Cardiac muscle cell (in vitro differentiated cells and primary cell): ENCODE results near the gene DST. TPM values are rescaled to one million over a fixed set of nuclear protein-coding genes. Genes with fewer than 3 reads are reported as not detected.

Source experiments
- DNase-seq, 2 donors: peaks; one replicate each; pipeline versions ENCODE4 v3.0.0 to v3.0.0-alpha.2; 2010 to 2017; ENCODE audit warnings: low read depth in 1 of 2, low spot score in 1 of 2
- H3K27ac ChIP-seq: fragments of 200-600 bp; sonication (generic); 2 replicates; pipeline ENCODE4 v1.5.1; 2016
- H3K27me3 ChIP-seq: fragments of 200-600 bp; sonication (generic); 2 replicates; pipeline ENCODE4 v1.6.0; 2016; ENCODE audit warnings: control low read depth
- H3K36me3 ChIP-seq: fragments of 200-600 bp; sonication (generic); 2 replicates; pipeline ENCODE4 v1.5.1; 2016; ENCODE audit warnings: control low read depth
- H3K4me1 ChIP-seq: fragments of 200-600 bp; sonication (generic); 2 replicates; pipeline ENCODE4 v1.8.1; 2017; ENCODE audit warnings: low read depth, mild to moderate bottlenecking, mixed run types
- H3K4me3 ChIP-seq: fragments of 200-600 bp; sonication (generic); 2 replicates; pipeline ENCODE4 v1.5.1; 2016; ENCODE audit warnings: mild to moderate bottlenecking
- H3K9me3 ChIP-seq: fragments of 200-600 bp; sonication (generic); 2 replicates; pipeline ENCODE4 v1.5.1; 2017; ENCODE audit warnings: low read depth, mild to moderate bottlenecking, control low read depth
- polyA plus RNA-seq: library from polyadenylated mRNA; unstranded; fragments of >200 nt; fragmentation: Nextera tagmentation; extraction: Ambion mirVana; gene quantifications from 2 replicates; pipeline ENCODE4 v1.2.1, GENCODE V29; 2016
- total RNA-seq: library from RNA; depleted of rRNA; stranded (reverse); fragments of >200 nt; gene quantifications from 2 replicates; pipeline ENCODE4 v1.2.3, GENCODE V29; 2016
- TF ChIP-seq, protein P1 (sequence below): IDR thresholded peaks from 2 replicates; pipeline ENCODE4 v1.5.1; 2012; ENCODE audit warnings: low read depth, mild to moderate bottlenecking, low read length

DST gene
- total RNA-seq: 35.8 and 82.1 TPM in 2 replicates
- polyA plus RNA-seq: 31.7 and 47.3 TPM in 2 replicates

DNA sequence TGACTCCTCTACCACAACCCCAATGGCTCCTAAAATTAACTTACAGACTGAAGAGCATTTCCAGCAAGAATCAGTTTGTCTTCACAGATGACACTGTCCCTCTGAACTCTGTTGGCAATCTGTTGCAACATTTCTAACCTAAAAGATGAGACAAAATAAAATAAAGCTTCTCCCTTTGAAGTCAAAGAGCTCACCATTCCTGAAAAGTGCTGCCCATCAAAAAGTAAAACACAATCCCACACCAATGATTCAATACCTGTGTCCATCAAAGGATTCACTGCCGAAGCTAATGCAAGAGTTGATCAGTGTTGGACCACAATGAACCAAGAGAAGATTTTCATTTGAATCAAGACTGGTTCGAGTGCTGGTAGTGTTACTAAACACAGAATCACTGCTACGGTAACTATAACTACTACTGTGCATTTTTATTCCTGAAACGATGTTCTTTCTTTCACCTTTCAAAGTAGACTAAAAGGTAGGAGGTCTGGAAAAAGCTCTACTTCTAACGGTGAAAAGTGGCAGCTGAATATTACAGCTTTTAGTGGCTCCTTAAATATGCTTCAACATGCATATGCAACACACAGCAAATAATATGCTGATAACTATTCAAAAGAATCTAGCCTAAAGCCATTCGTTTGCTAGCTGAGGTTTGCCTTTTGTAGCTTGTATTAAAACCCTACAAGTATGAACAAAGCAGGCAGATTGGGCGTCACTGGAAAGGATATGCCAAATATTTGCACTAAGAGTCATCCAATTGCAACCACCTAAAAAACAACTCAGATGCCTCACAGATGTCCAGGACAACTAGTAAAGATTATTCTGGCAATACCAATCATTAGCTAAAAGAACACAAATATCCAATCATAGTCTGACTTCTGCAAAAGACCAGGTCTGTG lies at the start of gene DST:
DST (minus strand) TSS at position 524 of the 896 bp plus-strand sequence.
- Histone ChIP-seq H3K27me3 (no peaks in the 10 kb centered on the region), H3K9me3 (no peaks in the 10 kb centered on the region), H3K36me3 (peaks cover 18% of the 10 kb centered on the region), H3K27ac (no peak within 1 kb of the TSS), H3K4me3 (no peak within 1 kb of the TSS), H3K4me1 (no peaks in the 10 kb centered on the region)
- peak in 1 of 2 donors; percentile 91 for DNase-seq
- TF ChIP-seq, protein P1, sequence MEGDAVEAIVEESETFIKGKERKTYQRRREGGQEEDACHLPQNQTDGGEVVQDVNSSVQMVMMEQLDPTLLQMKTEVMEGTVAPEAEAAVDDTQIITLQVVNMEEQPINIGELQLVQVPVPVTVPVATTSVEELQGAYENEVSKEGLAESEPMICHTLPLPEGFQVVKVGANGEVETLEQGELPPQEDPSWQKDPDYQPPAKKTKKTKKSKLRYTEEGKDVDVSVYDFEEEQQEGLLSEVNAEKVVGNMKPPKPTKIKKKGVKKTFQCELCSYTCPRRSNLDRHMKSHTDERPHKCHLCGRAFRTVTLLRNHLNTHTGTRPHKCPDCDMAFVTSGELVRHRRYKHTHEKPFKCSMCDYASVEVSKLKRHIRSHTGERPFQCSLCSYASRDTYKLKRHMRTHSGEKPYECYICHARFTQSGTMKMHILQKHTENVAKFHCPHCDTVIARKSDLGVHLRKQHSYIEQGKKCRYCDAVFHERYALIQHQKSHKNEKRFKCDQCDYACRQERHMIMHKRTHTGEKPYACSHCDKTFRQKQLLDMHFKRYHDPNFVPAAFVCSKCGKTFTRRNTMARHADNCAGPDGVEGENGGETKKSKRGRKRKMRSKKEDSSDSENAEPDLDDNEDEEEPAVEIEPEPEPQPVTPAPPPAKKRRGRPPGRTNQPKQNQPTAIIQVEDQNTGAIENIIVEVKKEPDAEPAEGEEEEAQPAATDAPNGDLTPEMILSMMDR: no peak

DNA sequence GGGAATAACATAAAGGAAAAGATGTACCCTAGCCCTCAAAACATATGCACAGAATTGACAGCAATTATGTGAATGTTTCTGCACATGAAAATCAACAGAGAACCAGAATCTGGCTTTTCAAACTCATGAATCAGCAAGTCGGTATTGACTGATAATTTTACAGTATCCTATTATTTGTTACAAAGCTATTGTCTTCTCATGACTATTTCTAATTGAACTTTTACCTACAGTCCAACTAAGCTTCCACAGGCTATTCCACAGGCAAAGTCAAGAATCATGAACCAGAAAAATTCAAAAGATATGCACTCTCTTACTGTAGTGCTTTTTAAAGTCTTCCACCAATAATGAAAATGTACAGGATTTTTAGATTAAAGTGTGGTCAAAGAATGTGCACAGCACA lies 49.1 kb upstream of the DST start:
- no peaks in the 10 kb centered on the region for H3K9me3 ChIP-seq
- no peak for DNase-seq
- H3K27ac ChIP-seq: no peak overlapping the region
- H3K27me3 ChIP-seq: no peaks in the 10 kb centered on the region
- H3K4me3 ChIP-seq: no peak overlapping the region
- no peaks in the 10 kb centered on the region for H3K4me1 ChIP-seq
- TF ChIP-seq, protein P1: no peak
- no peaks in the 10 kb centered on the region for H3K36me3 ChIP-seq

DNA sequence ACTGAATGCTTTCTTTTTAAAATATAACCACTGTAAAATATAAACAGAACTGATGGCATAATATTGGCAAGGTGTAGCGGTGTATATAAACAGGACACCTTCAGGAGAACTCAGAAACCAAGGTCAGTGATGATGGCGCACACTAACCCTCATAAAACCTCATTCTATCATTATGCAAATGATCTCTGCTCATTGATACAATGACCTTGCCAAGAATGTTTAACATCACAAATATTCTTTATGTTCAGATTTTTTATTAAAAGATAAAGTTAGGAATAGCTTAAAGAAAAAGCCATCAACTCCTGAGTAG lies 48.6 kb upstream of the DST start:
- H3K27me3 ChIP-seq: no peaks in the 10 kb centered on the region
- H3K27ac ChIP-seq: no peak overlapping the region
- TF ChIP-seq, protein P1: no peak
- H3K36me3 ChIP-seq: no peaks in the 10 kb centered on the region
- H3K4me3 ChIP-seq: no peak overlapping the region
- DNase-seq: no peak
- no peaks in the 10 kb centered on the region for H3K9me3 ChIP-seq
- H3K4me1 ChIP-seq: no peaks in the 10 kb centered on the region

DNA sequence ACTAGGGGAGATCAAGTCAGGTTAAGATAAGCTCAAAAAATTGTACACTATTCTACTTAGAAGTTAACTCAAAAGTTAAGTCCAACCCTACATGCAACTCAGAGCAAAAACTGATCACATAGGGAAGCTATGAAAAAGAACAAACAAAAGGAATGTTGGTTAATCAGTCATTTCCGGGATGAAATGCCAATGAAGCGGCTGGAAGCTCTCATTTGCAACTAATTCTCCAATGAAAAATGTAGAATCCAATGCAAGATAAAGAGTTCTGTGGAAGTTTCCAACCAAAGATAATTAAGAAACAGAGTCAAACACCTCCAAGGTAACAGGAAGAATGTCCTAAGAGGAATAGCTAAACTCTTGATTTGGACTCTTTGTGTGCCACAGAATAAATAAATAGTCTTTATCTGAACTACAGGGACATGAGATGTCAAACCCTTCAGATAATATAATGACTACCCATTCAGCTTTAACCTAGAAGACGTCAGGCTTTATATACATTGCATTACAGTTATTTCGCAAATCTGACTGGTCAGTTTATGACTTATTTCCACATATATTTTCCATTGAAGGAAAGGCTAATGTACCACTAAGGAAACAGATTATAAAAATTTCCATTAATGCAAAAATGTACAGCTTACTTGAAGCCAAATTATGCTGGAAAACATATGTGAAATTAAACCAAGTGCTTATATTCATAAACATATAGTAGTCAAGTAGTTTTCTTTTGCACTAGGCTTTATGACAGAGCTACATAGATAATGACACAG lies 48.0 kb upstream of the DST start:
- DNase-seq: peak in 1 of 2 donors; percentile 83
- Histone ChIP-seq H3K36me3 (no peaks in the 10 kb centered on the region), H3K4me1 (no peaks in the 10 kb centered on the region), H3K9me3 (no peaks in the 10 kb centered on the region), H3K4me3 (no peak overlapping the region), H3K27me3 (no peaks in the 10 kb centered on the region), H3K27ac (no peak overlapping the region)
- TF ChIP-seq, protein P1: no peak

DNA sequence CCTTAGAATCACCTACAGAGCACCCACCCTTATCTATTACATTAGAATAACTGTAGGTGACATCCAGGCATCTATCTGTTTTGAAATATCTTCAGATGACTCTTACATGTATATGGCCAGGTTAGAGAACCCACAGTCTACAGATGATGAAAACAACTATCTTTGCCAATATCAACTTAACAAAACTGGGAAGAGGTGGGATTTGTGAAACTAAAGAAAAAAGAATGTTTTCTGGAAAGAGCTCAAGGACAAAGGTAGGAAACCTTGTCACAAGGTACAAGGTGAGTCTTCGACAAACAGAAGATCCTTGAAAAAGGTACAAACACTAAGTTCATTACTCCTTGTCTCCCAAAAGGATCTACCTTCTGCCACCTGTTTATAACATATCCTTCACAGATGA lies 47.0 kb upstream of the DST start:
- Histone ChIP-seq H3K36me3 (no peaks in the 10 kb centered on the region), H3K4me1 (no peaks in the 10 kb centered on the region), H3K9me3 (no peaks in the 10 kb centered on the region), H3K4me3 (no peak overlapping the region), H3K27me3 (no peaks in the 10 kb centered on the region), H3K27ac (no peak overlapping the region)
- no peak for DNase-seq
- TF ChIP-seq, protein P1: no peak
